Activated B cell treated with CpG ODN at 0.5 μM for 24 hours (primary cell): Measurements from ENCODE around the gene ZNF296. TPM values are rescaled to one million over a fixed set of nuclear protein-coding genes. Genes with fewer than 3 reads are reported as not detected.

Experiments used
- ATAC-seq: fragments of 200-7000 bp; cut with Tn5 transposase; one replicate; pipeline ENCODE4 v1.10.0; 2021; ENCODE audit warnings: low read depth, mild to moderate bottlenecking, moderate library complexity
- CTCF ChIA-PET: fragments of 350-600 bp; sonication (Branson Sonifier 250); formaldehyde crosslinking; loops from one replicate; lab custom pipeline; 2021; ENCODE audit warnings: antibody characterized with exemption; lab: Charles Lee
- POLR2A ChIA-PET: fragments of 350-600 bp; sonication (Branson Sonifier 250); formaldehyde crosslinking; loops from one replicate; lab custom pipeline; 2021; ENCODE audit warnings: antibody characterized with exemption; lab: Charles Lee
- DNase-seq: peaks from one replicate; pipeline ENCODE4 v3.0.0; 2022
- H3K27ac Mint-ChIP-seq: one replicate; pipeline ENCODE4 v1.8.0; 2020; ENCODE audit warnings: mixed read lengths
- H3K27me3 Mint-ChIP-seq: one replicate; pipeline ENCODE4 v1.8.0; 2021; ENCODE audit warnings: mixed read lengths
- H3K36me3 Mint-ChIP-seq: one replicate; pipeline ENCODE4 v1.8.0; 2021; ENCODE audit warnings: low read depth, mixed read lengths
- H3K4me1 Mint-ChIP-seq: one replicate; pipeline ENCODE4 v1.8.0; 2021; ENCODE audit warnings: mixed read lengths
- H3K4me3 Mint-ChIP-seq: one replicate; pipeline ENCODE4 v1.8.0; 2020; ENCODE audit warnings: mild to moderate bottlenecking, mixed read lengths
- H3K9me3 Mint-ChIP-seq: one replicate; pipeline ENCODE4 v1.8.0; 2020; ENCODE audit warnings: mixed read lengths
- CTCF ChIP-seq: fragments of 200-600 bp; IDR thresholded peaks from one replicate; pipeline ENCODE4 v1.8.0; 2022; ENCODE audit warnings: antibody characterized with exemption, mild to moderate bottlenecking
- intact Hi-C: fragments of 100-400 bp; cut with micrococcal nuclease; formaldehyde crosslinking; loops from one replicate; pipeline ENCODE4 v1.15.1; 2024
- total RNA-seq: library from RNA; stranded (reverse); gene quantifications from 2 replicates; pipeline ENCODE4 v1.2.3, GENCODE V29; 2022

The ZNF296 gene
- total RNA-seq, 1 donor from 2014 or later = 27.8 TPM

GRCh38 chr19:45099467-45100191, 23.4 kb upstream of the ZNF296 start:
- ATAC-seq = no peak
- intact Hi-C loops = no loop called here
- no peaks in the 10 kb centered on the region for H3K9me3 Mint-ChIP-seq
- H3K27ac Mint-ChIP-seq = no peak overlapping the region
- no peak for DNase-seq
- H3K36me3 Mint-ChIP-seq = peaks cover 3% of the 10 kb centered on the region
- ChIA-PET POLR2A (no interaction called here), CTCF (no interaction called here)
- no peak overlapping the region for H3K4me3 Mint-ChIP-seq
- no peaks in the 10 kb centered on the region for H3K27me3 Mint-ChIP-seq
- no peak for TF ChIP-seq CTCF
- peaks cover 57% of the 10 kb centered on the region for H3K4me1 Mint-ChIP-seq

GRCh38 chr19:45098521-45099466, 22.5 kb upstream of the ZNF296 start:
- Mint-ChIP-seq H3K36me3 (peaks cover 4% of the 10 kb centered on the region), H3K9me3 (no peaks in the 10 kb centered on the region), H3K27me3 (no peaks in the 10 kb centered on the region), H3K4me1 (peaks cover 57% of the 10 kb centered on the region), H3K27ac (no peak overlapping the region), H3K4me3 (no peak overlapping the region)
- POLR2A ChIA-PET = interaction anchor here (1.3 kb wide), 1 partner anchor 19 kb away, joined by 3 read pairs; the partner anchor contains the start of gene GEMIN7
- intact Hi-C loops = no loop called here
- no peak for TF ChIP-seq CTCF
- ATAC-seq (no peak), DNase-seq (no peak)
- CTCF ChIA-PET = no interaction called here

- ChIA-PET POLR2A (interaction anchor here (1.3 kb wide), 1 partner anchor 18 kb away, joined by 3 read pairs; the partner anchor contains the start of gene GEMIN7), CTCF (no interaction called here)
- H3K36me3 Mint-ChIP-seq = peaks cover 5% of the 10 kb centered on the region
- no peak overlapping the region for H3K4me3 Mint-ChIP-seq
- H3K4me1 Mint-ChIP-seq = peaks cover 55% of the 10 kb centered on the region
- no peak for TF ChIP-seq CTCF
- intact Hi-C loops = no loop called here
- H3K27ac Mint-ChIP-seq = no peak overlapping the region
- DNase-seq = no peak
- no peaks in the 10 kb centered on the region for H3K9me3 Mint-ChIP-seq
- H3K27me3 Mint-ChIP-seq = no peaks in the 10 kb centered on the region
- no peak for ATAC-seq
These were observed 21.7 kb upstream of the ZNF296 start for GRCh38 chr19:45097776-45098520.

- H3K4me3 Mint-ChIP-seq = no peak overlapping the region
- TF ChIP-seq CTCF = no peak
- no peaks in the 10 kb centered on the region for H3K27me3 Mint-ChIP-seq
- POLR2A ChIA-PET = no interaction called here
- H3K27ac Mint-ChIP-seq = no peak overlapping the region
- CTCF ChIA-PET = no interaction called here
- H3K4me1 Mint-ChIP-seq = peaks cover 55% of the 10 kb centered on the region
- peaks cover 9% of the 10 kb centered on the region for H3K36me3 Mint-ChIP-seq
- no peaks in the 10 kb centered on the region for H3K9me3 Mint-ChIP-seq
- ATAC-seq (no peak), DNase-seq (no peak)
- intact Hi-C loops = no loop called here
These were observed 21.1 kb upstream of the ZNF296 start for GRCh38 chr19:45097450-45097775.
